NK-92 (cell line): ENCODE results near the gene FAM222A.

Experiments
- DNase-seq: peaks from one replicate; lab custom pipeline; 2025; ENCODE audit not compliant: unreplicated experiment; lab: John Stamatoyannopoulos, UW

Gene FAM222A

GRCh38 chr12:109710747-109711595, 2.7 kb upstream of the FAM222A start:
- DNase-seq = no peak

GRCh38 chr12:109711596-109712461, 1.8 kb upstream of the FAM222A start:
- no peak for DNase-seq

GRCh38 chr12:109714141-109714912, 702 bp downstream of the FAM222A start:
- DNase-seq = no peak

DNA sequence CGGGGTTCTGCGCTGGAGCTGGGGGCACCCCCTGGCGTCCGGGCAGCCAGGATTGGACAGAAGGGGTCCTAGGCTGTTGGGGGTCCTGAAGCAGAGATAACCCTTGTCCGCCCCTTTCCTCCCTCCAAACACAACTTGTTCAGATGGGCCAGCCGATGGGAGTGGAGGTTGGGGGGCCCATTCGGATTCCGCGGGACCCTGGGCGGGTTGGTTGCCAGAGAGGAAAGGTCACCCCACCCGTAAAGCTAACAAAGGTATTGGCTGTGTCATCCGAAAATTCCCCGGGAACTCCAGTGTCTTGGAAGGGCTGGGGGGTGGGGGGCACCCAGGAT, 1.3 kb downstream of the FAM222A start:
- no peak for DNase-seq

GRCh38 chr12:109715310-109716091, 1.9 kb downstream of the FAM222A start:
- no peak for DNase-seq

DNA sequence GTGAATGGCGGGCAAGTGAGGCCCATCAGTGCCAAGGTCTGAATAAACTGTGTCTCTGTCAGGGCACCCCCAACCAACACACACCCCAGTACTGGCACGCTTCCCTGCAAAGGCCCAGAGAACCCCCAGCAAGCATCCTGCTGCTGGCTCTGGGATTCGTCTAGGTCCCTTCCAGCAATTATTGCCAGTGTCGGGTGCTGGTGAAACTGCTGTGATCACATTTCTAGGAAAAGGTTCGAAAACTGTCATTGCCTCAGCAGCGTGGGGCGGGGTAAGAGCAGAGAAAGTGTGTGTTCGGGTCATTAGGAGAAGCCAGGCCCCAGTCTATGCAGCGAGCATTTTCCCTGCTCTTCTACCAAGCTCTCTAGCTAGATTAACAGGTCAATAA, 2.5 kb downstream of the FAM222A start:
- no peak for DNase-seq

DNA sequence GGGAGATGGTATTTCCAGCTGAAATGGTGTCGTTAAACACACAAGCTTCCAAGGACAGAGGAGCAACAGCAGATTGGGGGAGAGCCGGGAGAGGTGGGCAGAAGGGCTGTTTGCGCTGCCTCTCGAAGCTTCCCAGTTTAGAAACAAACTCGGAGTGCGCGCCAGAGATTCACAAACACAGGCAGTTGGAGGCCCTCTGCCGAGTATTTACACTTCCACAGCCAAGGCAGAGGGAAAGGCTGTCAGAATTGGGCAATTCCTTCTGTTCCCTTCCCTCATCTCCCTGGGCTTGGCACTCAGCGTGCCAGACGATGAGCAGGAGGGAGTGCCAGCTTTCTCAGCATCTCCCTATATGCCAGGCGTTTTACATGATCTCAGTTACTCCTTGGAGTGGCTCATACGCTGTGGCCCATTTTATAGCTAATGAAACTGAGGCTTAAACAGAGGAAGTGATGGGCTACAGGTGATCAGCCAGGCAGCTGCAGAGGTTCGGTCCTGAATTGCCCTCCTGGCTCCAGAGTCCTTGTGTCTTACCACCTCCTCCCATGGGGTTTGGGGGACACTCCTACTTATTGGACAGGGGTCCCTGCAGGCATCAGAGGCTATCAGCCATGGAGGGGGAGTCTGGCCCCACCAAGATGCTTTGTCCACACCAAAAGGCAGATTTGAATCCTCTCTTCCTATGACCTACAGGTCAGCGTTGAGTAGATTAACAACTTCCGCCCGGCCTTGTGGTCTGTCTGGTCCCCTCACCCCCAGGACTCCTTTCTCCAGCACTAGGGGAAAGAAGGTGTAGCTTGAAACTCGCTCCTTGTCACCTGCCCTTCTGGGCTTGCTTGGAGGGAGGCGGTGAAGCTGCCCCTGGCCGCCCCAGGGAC, 3.1 kb downstream of the FAM222A start:
- no peak for DNase-seq

DNA sequence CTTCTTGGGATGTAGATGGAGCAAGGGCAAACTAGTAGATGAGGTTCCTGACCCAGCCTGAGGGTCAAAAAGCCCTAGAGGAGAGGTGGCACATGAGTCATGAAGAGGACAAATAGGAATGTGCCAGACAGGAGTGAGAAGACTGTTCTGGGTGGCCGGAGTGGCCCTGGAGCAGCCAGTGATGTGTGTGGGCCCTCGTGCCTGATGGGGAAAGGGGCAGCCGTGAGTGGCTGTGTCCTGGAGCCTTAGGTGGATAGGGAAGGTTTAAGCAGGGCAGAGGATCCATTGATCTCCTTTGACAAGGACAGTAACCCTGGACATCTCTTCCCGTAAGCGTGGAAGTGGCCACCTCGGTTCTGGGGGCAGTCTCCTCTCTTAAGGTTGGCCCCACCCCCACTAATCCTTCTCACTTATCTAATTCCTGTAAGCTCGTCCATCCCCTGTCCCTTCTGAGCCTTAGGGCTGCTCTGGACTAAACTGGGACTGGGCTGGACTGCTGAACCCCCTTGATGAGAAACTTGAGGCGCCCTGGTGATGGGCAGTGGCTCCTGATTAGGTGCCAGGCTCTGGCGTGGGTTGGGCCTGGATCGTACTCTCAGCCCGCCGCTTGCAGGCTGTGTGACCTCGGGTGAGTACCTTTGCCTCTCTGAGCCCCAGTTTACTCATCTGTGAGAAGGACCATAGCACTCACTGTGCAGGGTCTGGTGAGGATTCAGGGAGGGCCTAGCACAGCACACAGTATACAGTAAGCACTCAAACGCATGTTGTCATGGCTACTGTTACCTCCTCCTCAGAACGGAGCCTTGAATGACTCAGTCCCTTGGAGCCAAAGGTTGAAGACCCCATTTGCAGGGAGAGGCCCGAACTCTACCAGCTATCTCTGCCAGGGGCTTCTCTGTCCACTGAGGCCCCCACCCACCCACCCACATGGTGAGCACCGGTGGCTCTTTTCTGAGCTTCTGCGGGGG, 4.0 kb downstream of the FAM222A start:
- DNase-seq = no peak

DNA sequence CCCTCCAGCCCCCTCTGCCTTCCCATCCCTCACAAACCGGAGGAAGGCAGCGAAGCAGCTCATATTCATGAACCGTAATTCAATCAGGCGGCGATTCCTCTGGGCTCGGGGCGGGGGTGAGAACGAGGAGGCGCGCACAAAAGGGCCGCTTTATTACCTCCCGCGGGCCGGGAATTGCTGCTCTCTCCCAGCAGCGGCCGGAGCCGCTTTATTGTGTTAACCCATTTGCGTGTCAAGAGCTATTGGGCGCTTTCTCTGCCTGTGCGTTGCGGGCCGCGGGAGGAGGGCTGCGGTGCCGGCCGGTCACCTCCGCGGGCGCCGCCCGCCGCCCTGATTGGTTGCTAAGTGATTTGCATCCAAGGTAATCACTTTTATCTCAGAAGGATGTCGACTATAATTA, 4.8 kb downstream of the FAM222A start:
- DNase-seq = no peak

DNA sequence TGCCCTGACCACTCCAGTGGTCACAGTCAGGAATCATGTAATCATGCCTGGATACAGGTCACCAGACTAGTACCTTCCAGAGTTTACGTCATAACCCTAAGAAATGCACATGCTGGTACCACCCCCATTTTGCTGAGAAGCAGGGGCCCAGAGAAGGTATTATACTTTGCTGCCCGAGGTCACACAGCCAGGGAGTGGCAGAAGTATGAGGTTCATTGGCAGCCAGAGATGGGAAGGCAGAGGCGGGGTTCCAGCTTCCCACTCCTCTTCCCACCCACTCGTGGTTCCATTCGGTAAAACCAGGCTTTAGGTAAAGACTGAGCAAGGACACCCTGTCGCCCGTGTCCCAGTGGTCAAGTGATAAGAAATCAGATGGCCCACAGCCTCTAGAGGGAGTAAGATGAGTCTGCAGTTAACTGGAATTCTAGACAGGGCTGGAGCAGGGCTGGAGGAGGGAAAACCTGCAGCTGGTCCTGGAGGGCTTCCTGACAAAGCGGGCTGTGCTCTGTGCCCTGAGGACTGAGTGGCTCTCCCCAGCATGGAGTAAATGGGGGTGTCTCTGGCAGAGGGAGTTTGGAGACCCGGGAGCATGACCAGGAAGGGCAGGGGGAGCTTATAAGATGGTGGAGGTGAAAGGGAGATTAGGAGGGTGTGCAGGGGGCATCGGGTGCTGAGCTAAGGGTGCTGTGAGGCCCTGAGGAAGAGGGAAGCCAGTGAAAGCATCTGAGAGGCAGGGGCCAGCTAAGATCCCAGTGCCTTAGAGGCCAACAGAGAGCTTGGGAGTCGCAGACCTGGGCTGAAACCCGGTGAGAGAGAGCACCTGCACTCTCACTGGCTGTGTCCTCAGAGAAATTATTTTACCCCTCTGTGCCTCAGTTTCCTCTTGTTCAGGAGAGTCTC, 5.7 kb downstream of the FAM222A start:
- DNase-seq = no peak

GRCh38 chr12:109720152-109720856, 6.7 kb downstream of the FAM222A start:
- DNase-seq = no peak

DNA sequence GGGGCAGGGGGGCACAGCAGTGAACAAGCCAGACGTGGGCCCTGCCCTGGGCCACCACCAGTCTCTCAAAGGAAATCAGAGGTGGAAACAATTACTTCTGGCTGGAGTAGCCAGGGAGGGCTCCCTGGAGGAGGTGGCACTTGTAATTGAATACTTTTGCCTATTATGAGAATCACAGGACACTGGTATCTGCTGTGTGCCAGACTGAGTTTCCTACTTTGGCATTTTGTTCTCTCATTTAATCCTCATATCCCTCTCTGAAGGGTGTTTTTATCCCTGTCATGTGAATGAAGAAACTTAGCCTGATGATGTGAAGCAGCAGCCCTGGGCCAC, 7.2 kb downstream of the FAM222A start:
- no peak for DNase-seq

DNA sequence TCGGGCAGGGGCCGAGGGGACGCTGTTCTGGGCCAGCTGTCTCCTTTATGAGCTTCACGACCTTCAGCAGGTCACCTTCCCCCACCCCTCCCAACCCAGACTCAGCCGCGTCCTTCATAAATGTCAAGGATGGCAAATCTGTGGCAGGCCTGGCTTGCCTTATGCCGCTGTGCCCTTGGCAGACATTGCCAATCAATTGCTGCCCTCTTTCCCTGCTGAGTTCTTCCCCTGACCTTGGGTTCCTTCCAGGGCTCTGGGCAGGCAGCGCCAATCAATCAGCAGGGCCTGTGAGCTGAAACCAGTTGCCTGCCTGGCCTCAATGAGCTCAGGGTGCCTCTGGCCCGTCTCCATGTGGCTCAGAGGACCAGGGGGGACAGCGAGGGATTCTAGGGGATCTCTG, 7.7 kb downstream of the FAM222A start:
- no peak for DNase-seq

- DNase-seq = no peak
Observed at GRCh38 chr12:109722022-109722720, 8.5 kb downstream of the FAM222A start.

- no peak for DNase-seq
Observed at GRCh38 chr12:109722721-109723094, 9.1 kb downstream of the FAM222A start.

DNA sequence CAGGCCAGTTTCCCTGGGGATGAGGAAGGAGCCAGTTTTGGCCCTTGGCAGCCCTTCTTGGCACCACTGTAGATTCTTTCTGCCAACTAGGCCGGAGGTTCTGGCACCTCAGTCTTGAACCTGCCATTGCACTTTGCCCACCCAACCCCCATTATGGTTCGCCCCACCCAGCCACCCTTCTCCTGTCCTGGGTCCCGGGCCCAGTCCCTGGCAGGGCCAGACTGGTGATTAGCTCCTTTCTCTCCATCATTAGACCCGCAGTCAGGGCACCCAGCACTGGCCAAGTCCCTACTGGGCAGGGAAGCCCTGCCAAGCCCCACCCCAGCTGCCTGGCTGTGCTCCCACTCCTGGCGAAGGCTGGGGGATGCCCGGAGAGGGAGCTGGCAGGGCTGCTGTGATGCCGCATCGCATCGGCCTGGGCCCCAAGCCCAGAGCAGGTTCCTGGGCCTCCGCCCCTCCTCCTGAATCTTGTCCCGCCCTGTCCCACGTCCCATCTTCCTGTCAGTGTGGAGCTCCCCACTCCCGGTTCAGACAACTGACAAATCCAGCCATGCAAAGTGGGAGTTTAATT, 9.8 kb downstream of the FAM222A start:
- no peak for DNase-seq
